Thyroid gland (tissue), 4 donors: ENCODE data around the gene TCP11.
"Not testable (repeated sequence)": the region's sequence is repeated elsewhere in the genome, so short reads cannot be mapped to it uniquely, and the experiment has no call there.

Source experiments
- POLR2A ChIP-seq, 2 donors: fragments of 450-650 bp; IDR thresholded peaks; one replicate each; pipeline ENCODE4 v1.6.1; 2017; ENCODE audit warnings: antibody characterized with exemption in 2 of 2, mild to moderate bottlenecking in 2 of 2, moderate library complexity in 1 of 2
- TF ChIP-seq, protein P1 (sequence below), 6 experiments: fragments of 200-600 bp in 3 of 6; fragments of 450-650 bp in 3 of 6; sonication (generic) in 3 of 6; IDR thresholded peaks; one replicate each; pipeline ENCODE4 v1.5.1; 2016 to 2019; ENCODE audit warnings: antibody characterized with exemption in 6 of 6, mild to moderate bottlenecking in 2 of 6, inconsistent platforms in 1 of 6, moderate library complexity in 1 of 6

DNA sequence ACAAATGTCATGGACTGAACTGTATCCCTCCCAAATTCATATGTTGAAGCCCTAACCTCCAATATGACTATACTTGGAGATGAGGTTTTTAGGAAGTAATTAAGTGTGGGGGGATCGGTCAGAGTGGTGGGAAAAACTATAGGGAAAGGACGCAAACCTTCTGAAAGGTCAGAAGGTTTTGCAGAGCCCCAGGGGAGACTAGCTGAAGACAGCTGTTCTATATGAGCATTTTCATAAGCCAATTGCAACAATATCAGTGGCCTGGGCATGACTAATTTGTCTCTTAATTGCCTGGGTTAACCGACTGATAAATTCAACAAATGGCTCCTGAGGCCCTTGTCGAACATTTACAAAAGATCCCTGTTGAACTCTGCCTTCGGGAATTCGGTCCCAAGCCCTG lies 35.1 kb downstream of the TCP11 start:
- TF ChIP-seq, protein P1, sequence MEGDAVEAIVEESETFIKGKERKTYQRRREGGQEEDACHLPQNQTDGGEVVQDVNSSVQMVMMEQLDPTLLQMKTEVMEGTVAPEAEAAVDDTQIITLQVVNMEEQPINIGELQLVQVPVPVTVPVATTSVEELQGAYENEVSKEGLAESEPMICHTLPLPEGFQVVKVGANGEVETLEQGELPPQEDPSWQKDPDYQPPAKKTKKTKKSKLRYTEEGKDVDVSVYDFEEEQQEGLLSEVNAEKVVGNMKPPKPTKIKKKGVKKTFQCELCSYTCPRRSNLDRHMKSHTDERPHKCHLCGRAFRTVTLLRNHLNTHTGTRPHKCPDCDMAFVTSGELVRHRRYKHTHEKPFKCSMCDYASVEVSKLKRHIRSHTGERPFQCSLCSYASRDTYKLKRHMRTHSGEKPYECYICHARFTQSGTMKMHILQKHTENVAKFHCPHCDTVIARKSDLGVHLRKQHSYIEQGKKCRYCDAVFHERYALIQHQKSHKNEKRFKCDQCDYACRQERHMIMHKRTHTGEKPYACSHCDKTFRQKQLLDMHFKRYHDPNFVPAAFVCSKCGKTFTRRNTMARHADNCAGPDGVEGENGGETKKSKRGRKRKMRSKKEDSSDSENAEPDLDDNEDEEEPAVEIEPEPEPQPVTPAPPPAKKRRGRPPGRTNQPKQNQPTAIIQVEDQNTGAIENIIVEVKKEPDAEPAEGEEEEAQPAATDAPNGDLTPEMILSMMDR (IDR thresholded peaks at IDR 0.05), result not testable (repeated sequence)
- not testable (repeated sequence) for TF ChIP-seq POLR2A (IDR thresholded peaks at IDR 0.05)
